Activated T-cell treated with anti-CD3 and anti-CD28 coated beads, Interleukin-2, amount 50 U/mL, for 4 hours (primary cell): Measurements from ENCODE around the gene GPD1. TPM values are rescaled to one million over a fixed set of nuclear protein-coding genes. Genes with fewer than 3 reads are reported as not detected.

Source experiments
- ATAC-seq, 2 donors: fragments of 200-7000 bp; cut with Tn5 transposase; one replicate each; pipeline ENCODE4 v1.10.0; 2021
- DNase-seq: peaks from one replicate; pipeline ENCODE4 v3.0.0-alpha.2; 2020
- H3K27me3 Mint-ChIP-seq: one replicate; pipeline ENCODE4 v1.8.0; 2021; ENCODE audit warnings: low read depth, mixed read lengths
- H3K36me3 Mint-ChIP-seq: one replicate; pipeline ENCODE4 v1.8.0; 2022; ENCODE audit warnings: mixed read lengths; ENCODE audit not compliant: insufficient read depth
- H3K4me1 Mint-ChIP-seq: one replicate; pipeline ENCODE4 v1.8.0; 2021; ENCODE audit warnings: low read depth, mixed read lengths
- H3K4me3 Mint-ChIP-seq: one replicate; pipeline ENCODE4 v1.8.0; 2021; ENCODE audit warnings: mild to moderate bottlenecking, moderate library complexity, mixed read lengths
- H3K9me3 Mint-ChIP-seq: one replicate; pipeline ENCODE4 v1.8.0; 2021; ENCODE audit warnings: mixed read lengths
- total RNA-seq, 3 donors: library from RNA; stranded (reverse); gene quantifications; one replicate each; pipeline ENCODE4 v1.2.1, GENCODE V29; 2021

Gene GPD1
- total RNA-seq, 3 donors from 2014 or later: 0.60 to 1.2 (median 0.87) TPM

GRCh38 chr12:50102131-50102531 lies 1.7 kb upstream of the GPD1 start:
- Mint-ChIP-seq H3K9me3 (no peaks in the 10 kb centered on the region), H3K27me3 (no peaks in the 10 kb centered on the region), H3K4me1 (no peaks in the 10 kb centered on the region), H3K36me3 (peaks cover 24% of the 10 kb centered on the region), H3K4me3 (no peak overlapping the region)
- no peak for DNase-seq
- ATAC-seq: no peak

- Mint-ChIP-seq H3K4me1 (no peaks in the 10 kb centered on the region), H3K9me3 (no peaks in the 10 kb centered on the region), H3K27me3 (no peaks in the 10 kb centered on the region)
Measured at GRCh38 chr12:50102646-50103309, 1.0 kb upstream of the GPD1 start.

GRCh38 chr12:50103351-50103750 lies 457 bp upstream of the GPD1 start:
- ATAC-seq: no peak
- H3K4me3 Mint-ChIP-seq: no peak overlapping the region
- H3K36me3 Mint-ChIP-seq: peaks cover 19% of the 10 kb centered on the region
- DNase-seq: no peak
- no peaks in the 10 kb centered on the region for H3K27me3 Mint-ChIP-seq
- no peaks in the 10 kb centered on the region for H3K4me1 Mint-ChIP-seq
- H3K9me3 Mint-ChIP-seq: no peaks in the 10 kb centered on the region

More at GRCh38 chr12:50102646-50103309, 1.0 kb upstream of the GPD1 start:
- Mint-ChIP-seq H3K36me3 (peaks cover 23% of the 10 kb centered on the region), H3K4me3 (no peak overlapping the region)
- DNase-seq (no peak), ATAC-seq (no peak)

DNA sequence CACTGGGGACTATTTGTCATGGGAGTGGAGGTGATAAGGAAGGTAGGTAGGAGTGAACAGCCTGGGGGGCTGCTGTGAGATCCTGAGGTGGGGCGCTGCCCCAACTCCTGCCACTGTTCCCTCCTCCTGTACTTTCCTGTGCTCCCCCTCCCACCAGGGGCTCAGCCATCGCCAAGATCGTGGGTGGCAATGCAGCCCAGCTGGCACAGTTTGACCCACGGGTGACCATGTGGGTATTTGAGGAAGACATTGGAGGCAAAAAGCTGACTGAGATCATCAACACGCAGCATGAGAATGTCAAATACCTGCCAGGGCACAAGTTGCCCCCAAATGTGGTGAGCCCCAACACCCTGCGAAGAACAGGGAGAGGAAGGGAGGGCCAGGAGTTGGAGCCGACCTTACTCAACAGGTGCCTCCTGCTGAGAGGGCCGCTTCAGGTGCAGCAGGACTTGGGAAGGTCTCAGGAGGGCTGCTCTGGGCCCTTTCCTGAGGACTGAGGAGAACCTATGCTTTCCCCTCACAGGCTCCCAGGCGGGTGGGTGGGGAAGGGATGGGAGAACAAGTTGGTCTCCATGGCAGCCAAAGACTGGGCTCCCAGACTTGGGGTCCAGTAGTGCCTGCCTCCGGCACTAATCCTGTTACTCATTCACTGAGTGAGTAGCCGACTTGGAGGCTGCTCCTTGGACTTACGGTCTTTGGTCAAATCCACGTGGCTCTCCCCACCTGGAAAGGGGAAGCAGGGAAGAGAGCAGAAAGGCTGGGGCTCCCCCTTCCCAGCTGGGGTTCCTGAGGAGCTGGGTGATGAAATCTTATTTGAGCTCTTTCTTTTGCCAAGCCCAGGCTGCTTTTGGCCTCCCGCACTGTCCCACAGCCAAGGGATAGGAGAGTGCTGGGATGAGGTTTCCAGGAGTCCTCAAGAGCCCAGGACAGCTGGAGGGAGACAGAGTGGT lies 884 bp downstream of the GPD1 start:
- Mint-ChIP-seq H3K27me3 (no peaks in the 10 kb centered on the region), H3K9me3 (no peaks in the 10 kb centered on the region), H3K4me3 (no peak overlapping the region), H3K36me3 (peaks cover 7% of the 10 kb centered on the region), H3K4me1 (no peaks in the 10 kb centered on the region)
- ATAC-seq (no peak), DNase-seq (no peak)

- DNase-seq (no peak), ATAC-seq (no peak)
- no peaks in the 10 kb centered on the region for H3K36me3 Mint-ChIP-seq
- H3K4me3 Mint-ChIP-seq: no peak overlapping the region
- H3K4me1 Mint-ChIP-seq: peaks cover 6% of the 10 kb centered on the region
- H3K27me3 Mint-ChIP-seq: no peaks in the 10 kb centered on the region
- no peaks in the 10 kb centered on the region for H3K9me3 Mint-ChIP-seq
Measured at GRCh38 chr12:50105913-50106450, 2.2 kb downstream of the GPD1 start.

GRCh38 chr12:50106907-50107306 lies 3.1 kb downstream of the GPD1 start:
- no peaks in the 10 kb centered on the region for H3K36me3 Mint-ChIP-seq
- no peak overlapping the region for H3K4me3 Mint-ChIP-seq
- ATAC-seq (no peak), DNase-seq (no peak)
- H3K4me1 Mint-ChIP-seq: peaks cover 12% of the 10 kb centered on the region
- H3K9me3 Mint-ChIP-seq: no peaks in the 10 kb centered on the region
- no peaks in the 10 kb centered on the region for H3K27me3 Mint-ChIP-seq

DNA sequence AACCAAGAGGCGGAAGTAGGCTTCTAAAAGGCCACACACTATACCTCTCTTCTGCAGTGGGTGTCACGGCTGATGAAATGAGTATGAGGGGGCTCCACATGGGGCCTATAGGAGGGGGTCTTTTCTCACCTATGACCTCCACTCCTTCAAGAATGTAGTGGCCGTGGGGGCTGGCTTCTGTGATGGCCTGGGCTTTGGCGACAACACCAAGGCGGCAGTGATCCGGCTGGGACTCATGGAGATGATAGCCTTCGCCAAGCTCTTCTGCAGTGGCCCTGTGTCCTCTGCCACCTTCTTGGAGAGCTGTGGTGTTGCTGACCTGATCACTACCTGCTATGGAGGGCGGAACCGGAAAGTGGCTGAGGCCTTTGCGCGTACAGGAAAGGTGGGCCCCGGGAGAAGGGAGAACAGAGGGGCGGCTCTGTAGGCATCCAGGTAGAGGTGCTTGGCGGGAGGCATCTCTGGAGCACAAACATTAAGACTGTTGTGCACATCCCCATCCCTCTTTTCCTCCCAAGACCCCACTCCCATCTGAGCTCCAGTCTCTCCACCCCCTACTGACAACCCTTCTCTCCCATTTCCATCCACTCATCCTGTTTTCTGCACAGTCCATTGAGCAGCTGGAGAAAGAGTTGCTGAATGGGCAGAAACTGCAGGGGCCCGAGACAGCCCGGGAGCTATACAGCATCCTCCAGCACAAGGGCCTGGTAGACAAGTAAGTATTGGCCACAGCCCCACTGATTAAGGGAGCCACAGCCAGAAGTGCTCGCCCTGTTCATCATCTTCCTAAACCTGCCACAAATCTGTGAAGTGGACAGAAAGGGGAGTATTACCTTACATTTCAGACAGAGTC lies 3.8 kb downstream of the GPD1 start:
- no peak for ATAC-seq
- Mint-ChIP-seq H3K9me3 (no peaks in the 10 kb centered on the region), H3K27me3 (no peaks in the 10 kb centered on the region), H3K36me3 (no peaks in the 10 kb centered on the region), H3K4me3 (no peak overlapping the region), H3K4me1 (peaks cover 13% of the 10 kb centered on the region)
- no peak for DNase-seq

GRCh38 chr12:50109319-50109718 lies 5.5 kb downstream of the GPD1 start:
- Mint-ChIP-seq H3K4me1 (peaks cover 22% of the 10 kb centered on the region), H3K36me3 (no peaks in the 10 kb centered on the region), H3K4me3 (no peak overlapping the region), H3K9me3 (no peaks in the 10 kb centered on the region), H3K27me3 (no peaks in the 10 kb centered on the region)
- DNase-seq (no peak), ATAC-seq (no peak)

- Mint-ChIP-seq H3K27me3 (no peaks in the 10 kb centered on the region), H3K4me3 (no peak overlapping the region), H3K9me3 (no peaks in the 10 kb centered on the region), H3K36me3 (peaks cover 2% of the 10 kb centered on the region), H3K4me1 (peaks cover 25% of the 10 kb centered on the region)
- DNase-seq: no peak
- ATAC-seq: no peak
Measured at GRCh38 chr12:50110127-50110761, 6.4 kb downstream of the GPD1 start.

GRCh38 chr12:50110762-50111351 lies 7.0 kb downstream of the GPD1 start:
- peak overlapping the region; percentile 99 for H3K4me3 Mint-ChIP-seq
- H3K36me3 Mint-ChIP-seq: peaks cover 7% of the 10 kb centered on the region
- DNase-seq (no peak), ATAC-seq (no peak)
- H3K9me3 Mint-ChIP-seq: no peaks in the 10 kb centered on the region
- H3K27me3 Mint-ChIP-seq: no peaks in the 10 kb centered on the region
- H3K4me1 Mint-ChIP-seq: peaks cover 31% of the 10 kb centered on the region

DNA sequence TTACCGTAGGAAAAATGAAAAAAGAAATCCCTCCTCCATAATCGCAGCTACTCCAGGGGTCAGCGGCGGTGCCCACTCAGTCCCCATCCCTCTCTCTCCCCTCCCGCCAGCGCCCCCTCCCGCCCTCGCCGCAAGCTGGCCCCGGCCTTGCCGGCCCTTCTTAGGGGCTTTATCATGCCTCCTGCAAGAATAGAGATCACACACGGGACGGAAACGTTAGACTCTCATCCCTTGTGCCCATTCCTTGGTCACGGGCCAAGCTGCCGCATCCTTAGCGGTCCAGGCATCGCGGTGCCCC lies 7.5 kb downstream of the GPD1 start:
- no peak for ATAC-seq
- Mint-ChIP-seq H3K4me3 (peak overlapping the region; percentile 99), H3K36me3 (peaks cover 8% of the 10 kb centered on the region), H3K27me3 (no peaks in the 10 kb centered on the region), H3K4me1 (peaks cover 35% of the 10 kb centered on the region), H3K9me3 (no peaks in the 10 kb centered on the region)
- DNase-seq: no peak

GRCh38 chr12:50111693-50112455 lies 8.1 kb downstream of the GPD1 start, which contains the start of gene COX14:
COX14 (plus strand) TSS chr12:50112236; CDS start chr12:50120044, 7,808 bp downstream.
- Mint-ChIP-seq H3K27me3 (no peaks in the 10 kb centered on the region), H3K9me3 (no peaks in the 10 kb centered on the region), H3K36me3 (peaks cover 10% of the 10 kb centered on the region), H3K4me1 (peaks cover 41% of the 10 kb centered on the region), H3K4me3 (peak within 1 kb of the TSS; percentile 99)
- ATAC-seq (peak; percentile 91 to 92), DNase-seq (peak; percentile 99)
